A673 (cell line): ENCODE data around the gene TEK. TPM values are rescaled to one million over a fixed set of nuclear protein-coding genes. Genes with fewer than 3 reads are reported as not detected.

Source experiments
- BruUV-seq: library from RNA; stranded (reverse); fragments of 400-500 nt; replicated peaks from 2 replicates; lab custom pipeline; 2021; lab: Mats Ljungman, UMichigan
- CTCF ChIA-PET: fragments of 300-600 bp; sonication (Branson Sonifier 250); formaldehyde crosslinking; loops from one replicate; lab custom pipeline; 2022; ENCODE audit warnings: antibody characterized with exemption; lab: Charles Lee
- POLR2A ChIA-PET: fragments of 300-600 bp; sonication (Branson Sonifier 250); formaldehyde crosslinking; loops from one replicate; lab custom pipeline; 2022; ENCODE audit warnings: antibody characterized with exemption; ENCODE audit not compliant: low non-redundant PET; lab: Charles Lee
- DNase-seq: peaks from one replicate; pipeline ENCODE4 v3.0.0-alpha.2; 2015; ENCODE audit warnings: low spot score
- H3K27ac ChIP-seq: fragments of 200-600 bp; sonication (generic); 2 replicates; pipeline ENCODE4 v1.5.1; 2016; ENCODE audit warnings: mixed run types, low read depth, mild to moderate bottlenecking, mixed read lengths, antibody characterized with exemption, low read length; ENCODE audit not compliant: poor library complexity, severe bottlenecking
- H3K27me3 ChIP-seq: fragments of 200-600 bp; sonication (generic); replicated peaks from 2 replicates; pipeline ENCODE4 v1.6.1; 2017; ENCODE audit warnings: mixed run types, low read depth, mild to moderate bottlenecking, mixed read lengths, antibody characterized with exemption, low read length; ENCODE audit not compliant: insufficient read depth, poor library complexity
- H3K36me3 ChIP-seq: fragments of 200-600 bp; sonication (generic); 2 replicates; pipeline ENCODE4 v1.6.1; 2016; ENCODE audit warnings: mixed run types, mild to moderate bottlenecking, mixed read lengths, antibody characterized with exemption, low read length; ENCODE audit not compliant: insufficient read depth, poor library complexity, severe bottlenecking
- H3K4me1 ChIP-seq: fragments of 200-600 bp; sonication (generic); 2 replicates; pipeline ENCODE4 v1.6.1; 2017; ENCODE audit warnings: mixed run types, mild to moderate bottlenecking, mixed read lengths, antibody characterized with exemption, low read length; ENCODE audit not compliant: insufficient read depth, poor library complexity, severe bottlenecking
- H3K4me3 ChIP-seq: fragments of 200-600 bp; sonication (generic); 2 replicates; pipeline ENCODE4 v1.5.1; 2016; ENCODE audit warnings: low read depth, mixed run types, mild to moderate bottlenecking, mixed read lengths, low read length; ENCODE audit not compliant: poor library complexity, severe bottlenecking
- H3K9me3 ChIP-seq: fragments of 200-600 bp; sonication (generic); 2 replicates; pipeline ENCODE4 v1.6.1; 2016; ENCODE audit warnings: mixed run types, low read depth, mild to moderate bottlenecking, mixed read lengths, antibody characterized with exemption, low read length; ENCODE audit not compliant: poor library complexity, severe bottlenecking
- CTCF ChIP-seq: fragments of 300-800, 200-600 bp; sonication (generic); conservative IDR thresholded peaks from 2 replicates; pipeline ENCODE4 v1.5.1; 2017; ENCODE audit warnings: low read depth, mild to moderate bottlenecking, antibody characterized with exemption, low read length, moderate library complexity, mixed read lengths
- EZH2 ChIP-seq: fragments of 200-600 bp; sonication (generic); IDR thresholded peaks from 2 replicates; pipeline ENCODE4 v1.6.1; 2017; ENCODE audit warnings: borderline replicate concordance, low read depth, mild to moderate bottlenecking, mixed read lengths, antibody characterized with exemption, low read length; ENCODE audit not compliant: poor library complexity, severe bottlenecking
- intact Hi-C: fragments of 100-400 bp; cut with micrococcal nuclease; formaldehyde crosslinking; loops from one replicate; pipeline ENCODE4 v1.10.0; 2022; ENCODE audit not compliant: unreplicated experiment
- total RNA-seq: library from RNA; stranded (reverse); gene quantifications from 2 replicates; pipeline ENCODE4 v1.2.3, GENCODE V29; 2021

TEK gene
- total RNA-seq, 1 experiment from 2014 or later, result not detected

GRCh38 chr9:27162045-27162444 is 53.0 kb downstream of the TEK start:
- no peak for DNase-seq
- H3K4me3 ChIP-seq, result no peak overlapping the region
- intact Hi-C loops, result no loop called here
- CTCF ChIA-PET, result no interaction called here
- H3K9me3 ChIP-seq, result no peaks in the 10 kb centered on the region
- TF ChIP-seq CTCF (no peak), EZH2 (no peak)
- no TSS peak for BruUV-seq
- H3K4me1 ChIP-seq, result no peaks in the 10 kb centered on the region
- no peaks in the 10 kb centered on the region for H3K36me3 ChIP-seq
- H3K27ac ChIP-seq, result no peak overlapping the region
- POLR2A ChIA-PET, result no interaction called here
- H3K27me3 ChIP-seq, result no peaks in the 10 kb centered on the region

GRCh38 chr9:27165068-27165467 is 56.0 kb downstream of the TEK start:
- ChIA-PET POLR2A (no interaction called here), CTCF (no interaction called here)
- intact Hi-C loops, result no loop called here
- H3K36me3 ChIP-seq, result no peaks in the 10 kb centered on the region
- H3K27me3 ChIP-seq, result no peaks in the 10 kb centered on the region
- H3K4me1 ChIP-seq, result no peaks in the 10 kb centered on the region
- no peak overlapping the region for H3K27ac ChIP-seq
- no peak for DNase-seq
- no peak overlapping the region for H3K4me3 ChIP-seq
- no peaks in the 10 kb centered on the region for H3K9me3 ChIP-seq
- no peak for TF ChIP-seq CTCF
- no peak for TF ChIP-seq EZH2
- no TSS peak for BruUV-seq

GRCh38 chr9:27165670-27166069 is 56.6 kb downstream of the TEK start:
- Histone ChIP-seq H3K4me1 (no peaks in the 10 kb centered on the region), H3K27me3 (no peaks in the 10 kb centered on the region), H3K9me3 (no peaks in the 10 kb centered on the region), H3K27ac (no peak overlapping the region), H3K36me3 (no peaks in the 10 kb centered on the region), H3K4me3 (no peak overlapping the region)
- ChIA-PET CTCF (no interaction called here), POLR2A (no interaction called here)
- BruUV-seq, result no TSS peak
- no peak for DNase-seq
- no peak for TF ChIP-seq EZH2
- no peak for TF ChIP-seq CTCF
- intact Hi-C loops, result no loop called here
